OCI-LY1 (cell line): ENCODE measurements around the gene EML1.

Experiments
- H2AFZ ChIP-seq: fragments of 200-600 bp; sonication (generic), shearing (Covaris generic); 2 replicates; pipeline ENCODE4 v1.6.0; 2014; ENCODE audit warnings: antibody characterized with exemption, mild to moderate bottlenecking, low read length
- H3F3A ChIP-seq: fragments of 200-600 bp; sonication (generic), shearing (Covaris generic); 2 replicates; pipeline ENCODE4 v1.6.0; 2014; ENCODE audit warnings: mild to moderate bottlenecking, antibody characterized with exemption, low read length, moderate library complexity; ENCODE audit not compliant: insufficient read depth
- H3K27ac ChIP-seq: fragments of 200-600 bp; sonication (generic); 2 replicates; pipeline ENCODE4 v1.5.1; 2014; ENCODE audit warnings: low read length, mixed run types, mild to moderate bottlenecking, low read depth; ENCODE audit not compliant: poor library complexity, severe bottlenecking
- H3K27me3 ChIP-seq: fragments of 200-600 bp; sonication (generic); 2 replicates; pipeline ENCODE4 v1.6.0; 2014; ENCODE audit warnings: antibody characterized with exemption, mild to moderate bottlenecking, low read length, moderate library complexity; ENCODE audit not compliant: insufficient read depth
- H3K36me3 ChIP-seq: fragments of 200-600 bp; sonication (generic); 2 replicates; pipeline ENCODE4 v1.6.1; 2014; ENCODE audit warnings: mild to moderate bottlenecking, antibody characterized with exemption, low read length, moderate library complexity, mixed read lengths; ENCODE audit not compliant: insufficient read depth
- H3K4me1 ChIP-seq: fragments of 200-600 bp; sonication (generic); 2 replicates; pipeline ENCODE4 v1.5.1; 2014; ENCODE audit warnings: mild to moderate bottlenecking, low read length, moderate library complexity; ENCODE audit not compliant: insufficient read depth, severe bottlenecking
- H3K4me2 ChIP-seq: fragments of 200-600 bp; sonication (generic), shearing (Covaris generic); 2 replicates; pipeline ENCODE4 v1.6.1; 2014; ENCODE audit warnings: low read length
- H3K4me3 ChIP-seq: fragments of 200-600 bp; sonication (generic); 2 replicates; pipeline ENCODE4 v1.5.1; 2014; ENCODE audit warnings: low read length, low read depth, mild to moderate bottlenecking, mixed read lengths; ENCODE audit not compliant: poor library complexity, severe bottlenecking
- H3K79me2 ChIP-seq: fragments of 200-600 bp; shearing (Covaris generic); 2 replicates; pipeline ENCODE4 v1.6.1; 2016; ENCODE audit warnings: mixed run types, low read length, mixed read lengths; ENCODE audit not compliant: insufficient read depth
- H3K9ac ChIP-seq: fragments of 200-600 bp; sonication (generic), shearing (Covaris generic); 2 replicates; pipeline ENCODE4 v1.6.1; 2014; ENCODE audit warnings: mild to moderate bottlenecking, low read length, mixed read lengths
- H3K9me2 ChIP-seq: fragments of 200-600 bp; sonication (generic), shearing (Covaris generic); 2 replicates; pipeline ENCODE4 v1.6.1; 2014; ENCODE audit warnings: low read depth, mild to moderate bottlenecking, low read length, mixed read lengths
- H3K9me3 ChIP-seq: fragments of 200-600 bp; shearing (Covaris generic); 2 replicates; pipeline ENCODE4 v1.6.1; 2014; ENCODE audit warnings: low read length, mixed read lengths
- H4K20me1 ChIP-seq: fragments of 200-600 bp; sonication (generic), shearing (Covaris generic); 2 replicates; pipeline ENCODE4 v1.6.0; 2016; ENCODE audit warnings: mild to moderate bottlenecking, low read length; ENCODE audit not compliant: insufficient read depth
- EZH2 ChIP-seq: fragments of 200-600 bp; sonication (generic), shearing (Covaris generic); IDR thresholded peaks from 2 replicates; pipeline ENCODE4 v1.8.0; 2017; ENCODE audit warnings: borderline replicate concordance, mixed run types, mild to moderate bottlenecking, antibody characterized with exemption, low read length, moderate library complexity, mixed read lengths
- TF ChIP-seq, protein P1 (sequence below): fragments of 200-600 bp; sonication (generic), shearing (Covaris generic); IDR thresholded peaks from 2 replicates; pipeline ENCODE4 v1.5.1; 2017; ENCODE audit warnings: mild to moderate bottlenecking, antibody characterized with exemption, low read length, moderate library complexity, mixed read lengths

EML1 gene

DNA sequence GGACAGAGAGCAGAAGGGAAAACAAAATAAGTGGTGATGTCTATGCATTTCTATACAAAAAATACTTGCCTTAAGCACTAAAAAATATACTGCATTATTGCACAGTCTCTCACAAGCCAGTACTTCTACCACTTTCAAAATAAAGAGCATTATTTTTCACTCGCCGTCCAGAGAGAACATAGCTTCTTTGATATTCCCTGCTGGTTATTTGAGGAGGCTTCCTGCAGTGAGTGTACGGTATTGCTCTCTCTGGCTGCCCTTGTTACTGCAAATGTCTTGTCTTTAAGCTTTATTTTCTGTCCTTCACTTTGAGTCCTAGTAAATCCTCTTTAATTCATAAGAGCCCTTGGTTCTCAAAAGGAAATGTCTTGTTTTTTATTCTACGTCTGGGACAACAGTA lies 81.1 kb downstream of the EML1 start:
- no peaks in the 10 kb centered on the region for H3K36me3 ChIP-seq
- no peak overlapping the region for H2AFZ ChIP-seq
- H3K4me2 ChIP-seq = no peak overlapping the region
- no peaks in the 10 kb centered on the region for H3K4me1 ChIP-seq
- no peak overlapping the region for H3K9ac ChIP-seq
- no peaks in the 10 kb centered on the region for H3F3A ChIP-seq
- no peaks in the 10 kb centered on the region for H3K27me3 ChIP-seq
- no peak overlapping the region for H3K4me3 ChIP-seq
- no peaks in the 10 kb centered on the region for H3K79me2 ChIP-seq
- no peaks in the 10 kb centered on the region for H4K20me1 ChIP-seq
- no peaks in the 10 kb centered on the region for H3K9me3 ChIP-seq
- H3K27ac ChIP-seq = no peak overlapping the region
- TF ChIP-seq, protein P1, sequence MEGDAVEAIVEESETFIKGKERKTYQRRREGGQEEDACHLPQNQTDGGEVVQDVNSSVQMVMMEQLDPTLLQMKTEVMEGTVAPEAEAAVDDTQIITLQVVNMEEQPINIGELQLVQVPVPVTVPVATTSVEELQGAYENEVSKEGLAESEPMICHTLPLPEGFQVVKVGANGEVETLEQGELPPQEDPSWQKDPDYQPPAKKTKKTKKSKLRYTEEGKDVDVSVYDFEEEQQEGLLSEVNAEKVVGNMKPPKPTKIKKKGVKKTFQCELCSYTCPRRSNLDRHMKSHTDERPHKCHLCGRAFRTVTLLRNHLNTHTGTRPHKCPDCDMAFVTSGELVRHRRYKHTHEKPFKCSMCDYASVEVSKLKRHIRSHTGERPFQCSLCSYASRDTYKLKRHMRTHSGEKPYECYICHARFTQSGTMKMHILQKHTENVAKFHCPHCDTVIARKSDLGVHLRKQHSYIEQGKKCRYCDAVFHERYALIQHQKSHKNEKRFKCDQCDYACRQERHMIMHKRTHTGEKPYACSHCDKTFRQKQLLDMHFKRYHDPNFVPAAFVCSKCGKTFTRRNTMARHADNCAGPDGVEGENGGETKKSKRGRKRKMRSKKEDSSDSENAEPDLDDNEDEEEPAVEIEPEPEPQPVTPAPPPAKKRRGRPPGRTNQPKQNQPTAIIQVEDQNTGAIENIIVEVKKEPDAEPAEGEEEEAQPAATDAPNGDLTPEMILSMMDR = no peak
- TF ChIP-seq EZH2 = no peak
- no peaks in the 10 kb centered on the region for H3K9me2 ChIP-seq

DNA sequence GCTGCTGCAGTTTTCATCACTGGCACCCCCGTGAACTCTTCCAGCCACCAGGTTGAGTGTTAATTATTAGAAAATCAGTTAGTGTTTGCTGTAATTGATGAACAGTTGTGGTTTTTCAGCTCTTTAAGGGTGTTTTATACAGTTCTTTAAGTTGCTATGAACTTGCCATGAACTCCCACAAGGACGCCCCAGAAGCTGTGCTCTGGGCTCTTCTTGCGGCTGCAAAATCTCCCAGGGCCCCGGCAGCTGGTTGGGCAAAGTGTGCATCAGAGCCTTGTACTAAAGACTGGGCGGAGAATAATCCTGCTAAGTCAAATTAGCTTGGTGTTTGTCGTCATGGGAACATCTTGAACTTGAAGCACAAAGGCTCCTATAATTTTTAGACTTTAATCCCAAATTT lies 82.2 kb downstream of the EML1 start:
- Histone ChIP-seq H3K4me2 (no peak overlapping the region), H3F3A (no peaks in the 10 kb centered on the region), H4K20me1 (no peaks in the 10 kb centered on the region), H3K27ac (no peak overlapping the region), H2AFZ (no peak overlapping the region), H3K9me3 (no peaks in the 10 kb centered on the region), H3K27me3 (no peaks in the 10 kb centered on the region), H3K4me1 (no peaks in the 10 kb centered on the region), H3K9me2 (no peaks in the 10 kb centered on the region), H3K36me3 (no peaks in the 10 kb centered on the region), H3K4me3 (no peak overlapping the region), H3K79me2 (no peaks in the 10 kb centered on the region), H3K9ac (no peak overlapping the region)
- TF ChIP-seq EZH2 = no peak
- TF ChIP-seq, protein P1 = no peak

DNA sequence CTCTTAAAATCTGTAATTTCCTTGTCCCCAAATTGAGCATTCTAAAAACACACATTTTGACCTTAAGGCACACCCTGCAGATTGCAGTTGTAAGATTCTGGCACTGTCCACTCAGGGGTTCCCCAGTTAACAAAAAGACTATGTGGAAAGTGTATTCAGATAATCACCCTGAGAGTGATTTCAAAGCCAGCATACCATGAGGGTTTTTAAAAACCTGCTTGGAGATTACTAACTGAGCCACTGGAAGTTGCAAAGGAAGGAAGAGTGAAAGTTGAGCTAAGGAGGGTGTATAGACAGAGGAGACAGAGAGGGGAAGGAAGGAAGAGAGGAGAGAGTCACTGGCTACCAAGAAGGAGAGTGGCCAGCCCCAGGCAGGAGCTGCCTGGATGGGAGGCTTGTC lies 82.6 kb downstream of the EML1 start:
- Histone ChIP-seq H3K27ac (no peak overlapping the region), H3K4me2 (no peak overlapping the region), H3K9me2 (no peaks in the 10 kb centered on the region), H3K9me3 (no peaks in the 10 kb centered on the region), H3K79me2 (no peaks in the 10 kb centered on the region), H3K27me3 (no peaks in the 10 kb centered on the region), H2AFZ (no peak overlapping the region), H3K36me3 (no peaks in the 10 kb centered on the region), H3K4me3 (no peak overlapping the region), H3F3A (no peaks in the 10 kb centered on the region), H3K4me1 (no peaks in the 10 kb centered on the region), H3K9ac (no peak overlapping the region), H4K20me1 (no peaks in the 10 kb centered on the region)
- no peak for TF ChIP-seq EZH2
- TF ChIP-seq, protein P1 = no peak
